GM19328 (cell line): ENCODE data around the gene PACRG.
A peak's percentile ranks its signal among the peaks of the same experiment; 100 is the strongest.

Source experiments
- ATAC-seq: cut with Tn5 transposase; IDR thresholded peaks from one replicate; pipeline ENCODE4 v1.9.1; 2021; ENCODE audit warnings: mild to moderate bottlenecking, moderate library complexity; ENCODE audit not compliant: unreplicated experiment

Gene PACRG

GRCh38 chr6:162998777-162999176 lies 271.0 kb downstream of the PACRG start:
- ATAC-seq: no peak

GRCh38 chr6:162999575-163000285 lies 272.0 kb downstream of the PACRG start:
- ATAC-seq: no peak

GRCh38 chr6:163001330-163001729 lies 273.6 kb downstream of the PACRG start:
- peak; percentile 96 for ATAC-seq

GRCh38 chr6:163008186-163008585 lies 280.4 kb downstream of the PACRG start:
- no peak for ATAC-seq

GRCh38 chr6:163008626-163009025 lies 280.9 kb downstream of the PACRG start:
- ATAC-seq: no peak

- ATAC-seq: no peak
Measured at GRCh38 chr6:163010145-163010544, 282.4 kb downstream of the PACRG start.

GRCh38 chr6:163014736-163015135 lies 287.0 kb downstream of the PACRG start:
- ATAC-seq: no peak

- ATAC-seq: no peak
Measured at GRCh38 chr6:163017801-163018200, 290.0 kb downstream of the PACRG start.

GRCh38 chr6:163019926-163020325 lies 292.2 kb downstream of the PACRG start:
- ATAC-seq: no peak

- no peak for ATAC-seq
Measured at GRCh38 chr6:163021054-163021453, 293.3 kb downstream of the PACRG start.

- no peak for ATAC-seq
Measured at GRCh38 chr6:163023700-163024099, 295.9 kb downstream of the PACRG start.

- ATAC-seq: no peak
Measured at GRCh38 chr6:163026893-163027292, 299.1 kb downstream of the PACRG start.

GRCh38 chr6:163030980-163031379 lies 303.2 kb downstream of the PACRG start:
- no peak for ATAC-seq

- no peak for ATAC-seq
Measured at GRCh38 chr6:163031931-163032330, 304.2 kb downstream of the PACRG start.

- no peak for ATAC-seq
Measured at GRCh38 chr6:163036160-163036645, 308.4 kb downstream of the PACRG start.

GRCh38 chr6:163038317-163038716 lies 310.5 kb downstream of the PACRG start:
- ATAC-seq: no peak

- ATAC-seq: no peak
Measured at GRCh38 chr6:163048345-163048744, 320.6 kb downstream of the PACRG start.

GRCh38 chr6:163053667-163054344 lies 326.0 kb downstream of the PACRG start:
- no peak for ATAC-seq

- ATAC-seq: no peak
Measured at GRCh38 chr6:163054641-163055040, 326.9 kb downstream of the PACRG start.

- no peak for ATAC-seq
Measured at GRCh38 chr6:163057260-163057659, 329.5 kb downstream of the PACRG start.

GRCh38 chr6:163062790-163063189 lies 335.0 kb downstream of the PACRG start:
- ATAC-seq: no peak

GRCh38 chr6:163063561-163063960 lies 335.8 kb downstream of the PACRG start:
- ATAC-seq: no peak
